NOMO-1 treated with DMSO at 0.1 percent for 48 hours (cell line): ENCODE measurements around the gene HSD17B12.
A peak's percentile ranks its signal among the peaks of the same experiment; 100 is the strongest.
"Not testable (repeated sequence)": the region's sequence is repeated elsewhere in the genome, so short reads cannot be mapped to it uniquely, and the experiment has no call there.

Experiments used
- DNase-seq: peaks from one replicate; lab custom pipeline; 2025; ENCODE audit not compliant: unreplicated experiment; lab: John Stamatoyannopoulos, UW

Gene HSD17B12

GRCh38 chr11:43738600-43739409 is 58.3 kb downstream of the HSD17B12 start:
- peak; percentile 77 for DNase-seq

- peak; percentile 3 for DNase-seq
These were observed 66.1 kb downstream of the HSD17B12 start for GRCh38 chr11:43746670-43747069.

DNA sequence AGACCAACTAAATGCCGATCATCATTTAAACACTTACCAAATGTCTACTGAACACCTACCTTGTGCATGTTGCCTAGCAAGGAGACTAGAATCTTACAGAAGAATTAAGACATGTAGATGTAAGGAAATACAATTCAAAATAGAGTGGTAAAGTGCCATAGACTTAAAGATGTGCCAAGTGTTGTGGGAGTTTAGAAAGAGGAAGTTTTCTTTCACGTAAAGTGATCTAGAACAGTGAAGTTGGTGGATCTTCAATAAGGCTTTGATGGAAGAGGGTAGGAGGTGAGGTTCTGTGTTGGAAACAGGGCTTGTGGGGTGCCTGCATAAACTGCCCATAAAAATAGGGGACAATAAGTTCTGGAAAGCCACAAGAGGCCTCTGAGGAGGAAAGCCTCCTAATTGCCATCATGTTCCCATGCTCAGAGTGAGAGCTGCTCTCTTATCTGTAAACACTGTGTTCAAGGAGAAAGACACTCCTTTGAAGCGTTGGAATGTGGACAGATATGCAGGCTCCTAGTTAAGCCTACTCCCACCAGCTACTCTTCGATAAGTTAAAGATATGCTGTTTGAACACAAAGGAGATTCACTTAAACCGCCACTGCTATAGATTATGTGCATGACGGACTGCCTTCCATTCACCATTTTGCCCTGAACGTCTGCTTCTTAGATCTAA is 66.7 kb downstream of the HSD17B12 start:
- peak; percentile 6 for DNase-seq

DNA sequence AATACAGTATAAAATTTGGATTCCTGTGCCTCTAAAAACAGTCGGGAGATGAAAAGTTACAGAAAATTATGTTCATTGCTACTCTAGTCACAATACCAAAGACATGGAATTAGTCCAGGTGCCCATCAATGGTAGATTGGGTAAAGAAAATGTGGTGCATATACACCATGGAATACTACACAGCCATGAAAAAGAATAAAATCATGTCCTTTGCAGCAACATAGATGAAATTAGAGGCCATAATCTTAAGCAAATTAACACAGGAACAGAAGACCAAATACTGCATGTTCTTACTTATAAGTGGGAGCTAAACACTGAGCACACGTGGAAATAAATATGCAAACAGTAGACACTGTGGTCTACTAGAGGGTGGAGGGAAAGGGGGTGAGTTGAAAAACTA is 67.6 kb downstream of the HSD17B12 start:
- no peak for DNase-seq

DNA sequence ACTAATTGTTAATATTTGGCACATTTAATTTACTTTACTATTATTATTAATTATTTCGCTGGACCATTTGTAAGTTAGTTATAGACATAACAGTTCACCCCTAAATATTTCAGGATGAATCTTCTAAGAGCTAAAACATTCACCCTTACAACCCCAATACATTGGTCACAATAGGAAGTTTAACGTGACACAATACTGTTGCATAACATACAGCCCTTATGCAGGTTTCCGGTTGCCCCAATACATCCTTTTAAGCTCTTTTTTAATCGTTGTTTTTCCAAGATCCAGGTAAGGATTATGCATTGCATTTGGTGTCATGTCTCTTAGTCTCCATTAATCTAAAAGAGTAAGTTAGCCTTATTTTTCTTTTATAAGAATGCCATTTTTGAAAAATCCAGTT is 71.2 kb downstream of the HSD17B12 start:
- peak; percentile 39 for DNase-seq

DNA sequence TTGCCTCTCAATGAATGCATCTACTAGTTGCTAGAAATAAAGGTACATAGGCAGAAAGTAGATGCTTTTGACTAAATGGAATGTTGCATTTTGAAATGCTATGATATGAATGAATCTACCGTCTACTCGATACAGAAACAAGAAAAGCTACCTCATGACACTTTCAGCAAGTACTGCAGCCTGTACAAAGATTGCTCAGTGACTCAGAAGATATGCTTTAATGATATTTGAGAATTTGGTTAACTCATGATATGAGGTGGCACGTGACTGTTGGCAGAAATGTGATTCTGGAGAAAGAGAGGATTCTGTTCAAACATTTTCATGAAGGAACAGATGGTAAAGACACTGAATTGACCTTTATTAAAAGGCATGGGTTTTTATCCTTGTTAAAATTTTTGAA is 76.0 kb downstream of the HSD17B12 start:
- DNase-seq: no peak

DNA sequence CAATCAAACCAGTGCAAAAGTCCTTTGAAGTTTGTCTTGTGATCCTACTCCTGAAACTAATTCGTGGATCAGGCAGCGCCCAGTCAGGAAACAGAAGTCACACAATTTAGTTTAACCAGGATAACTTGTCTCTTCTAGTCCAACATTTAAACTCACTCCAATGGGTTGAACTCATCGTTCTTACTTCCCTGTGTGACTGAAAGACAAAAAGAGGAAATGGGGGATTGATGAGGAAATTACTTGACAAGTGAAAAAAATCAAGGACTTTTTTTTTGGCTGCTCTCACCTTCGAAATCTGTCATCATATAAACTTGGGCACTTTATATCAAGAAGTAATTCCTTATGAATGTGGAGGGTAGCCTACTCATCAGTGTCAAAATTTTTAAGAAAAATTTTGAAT is 78.4 kb downstream of the HSD17B12 start:
- DNase-seq: peak; percentile 67

DNA sequence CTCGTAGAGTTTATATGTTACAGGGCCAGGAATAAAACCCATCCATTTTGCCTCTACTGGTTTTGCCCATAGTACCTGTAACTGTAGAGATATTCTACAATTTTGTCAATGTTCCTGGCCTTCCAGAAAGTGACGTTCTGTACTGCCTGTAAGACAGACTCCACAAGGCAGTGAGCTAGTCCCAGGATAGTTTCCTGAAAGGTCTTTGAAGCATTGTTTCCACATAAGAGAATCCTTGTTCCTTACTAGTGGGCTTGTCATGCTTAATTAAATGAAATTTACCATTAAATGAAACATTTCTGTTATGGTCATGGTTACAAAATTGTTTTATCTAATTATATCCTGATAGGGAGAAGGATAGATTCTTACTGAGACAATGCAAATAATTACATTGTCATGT is 80.4 kb downstream of the HSD17B12 start:
- no peak for DNase-seq

GRCh38 chr11:43765194-43765593 is 84.7 kb downstream of the HSD17B12 start:
- no peak for DNase-seq

DNA sequence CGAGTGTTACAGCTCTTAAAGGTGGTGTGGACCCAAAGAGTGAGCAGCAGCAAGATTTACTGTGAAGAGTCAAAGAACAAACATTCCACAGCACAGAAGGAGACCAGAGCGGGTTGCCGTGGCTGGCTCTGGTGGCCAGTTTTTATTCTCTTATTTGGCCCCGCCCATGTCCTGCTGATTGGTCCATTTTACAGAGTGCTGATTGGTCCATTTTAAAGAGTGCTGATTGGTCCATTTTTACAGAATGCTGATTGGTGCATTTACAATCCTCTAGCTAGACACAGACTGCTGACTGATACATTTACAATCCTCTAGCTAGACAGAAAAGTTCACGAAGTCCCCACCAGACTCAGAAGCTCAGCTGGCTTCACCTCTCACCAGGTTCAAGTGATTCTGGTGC is 88.1 kb downstream of the HSD17B12 start:
- not testable (repeated sequence) for DNase-seq

DNA sequence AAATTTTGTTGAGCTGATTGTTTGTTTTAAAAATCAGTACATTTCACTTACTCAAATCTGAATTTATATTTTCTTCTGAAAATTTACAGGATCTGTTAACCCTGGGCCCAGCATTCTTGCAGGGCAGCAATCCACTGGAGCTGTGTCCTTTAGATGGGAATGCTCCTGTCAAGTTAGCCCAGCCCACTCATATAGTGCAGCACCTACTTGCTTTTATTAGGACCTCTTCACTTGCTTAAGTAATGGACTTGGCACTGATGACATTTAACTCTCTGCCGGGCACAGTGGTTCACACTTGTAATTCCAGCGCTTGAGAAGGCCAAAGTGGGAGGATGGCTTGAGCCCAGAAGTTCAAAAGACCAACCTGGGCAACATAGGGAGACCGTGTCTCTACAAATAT is 89.6 kb downstream of the HSD17B12 start:
- no peak for DNase-seq

DNA sequence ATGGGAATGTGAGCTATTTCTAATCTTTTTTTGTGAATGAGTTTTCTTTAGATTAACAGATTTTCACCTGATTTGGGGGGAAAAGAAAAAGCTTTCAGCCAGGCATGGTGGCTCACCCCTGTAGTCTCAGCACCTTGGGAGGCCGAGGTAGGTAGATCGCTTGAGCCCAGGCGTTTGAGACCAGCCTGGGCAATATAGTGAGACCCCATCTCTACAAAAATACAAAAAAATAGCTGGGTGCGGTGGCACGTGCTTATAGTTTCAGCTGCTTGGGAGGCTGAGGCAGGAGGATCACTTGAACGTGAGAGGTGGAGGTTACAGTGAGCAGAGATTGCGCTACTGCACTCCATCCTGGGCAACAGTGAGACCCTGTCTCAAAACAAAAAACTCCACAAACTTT is 92.2 kb downstream of the HSD17B12 start:
- no peak for DNase-seq

DNA sequence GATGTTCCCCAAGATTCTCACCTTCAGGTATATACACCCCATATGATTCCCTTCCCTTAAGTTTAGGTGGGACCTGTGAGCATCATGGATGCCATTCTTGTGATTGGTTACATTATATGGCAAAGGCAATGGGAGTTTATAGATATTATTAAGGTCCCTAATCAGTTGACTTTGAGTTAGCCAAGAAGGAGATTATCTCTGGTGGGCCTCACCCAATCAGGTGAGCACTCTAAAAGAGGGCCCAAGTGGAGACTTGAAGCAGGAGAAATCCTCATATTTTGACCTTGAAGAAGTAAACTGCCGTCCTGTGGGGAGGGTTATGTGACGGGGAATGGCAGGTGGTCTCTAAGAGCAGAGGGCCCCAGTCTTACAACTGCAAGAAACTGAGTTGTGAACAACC is 94.2 kb downstream of the HSD17B12 start:
- DNase-seq: no peak

DNA sequence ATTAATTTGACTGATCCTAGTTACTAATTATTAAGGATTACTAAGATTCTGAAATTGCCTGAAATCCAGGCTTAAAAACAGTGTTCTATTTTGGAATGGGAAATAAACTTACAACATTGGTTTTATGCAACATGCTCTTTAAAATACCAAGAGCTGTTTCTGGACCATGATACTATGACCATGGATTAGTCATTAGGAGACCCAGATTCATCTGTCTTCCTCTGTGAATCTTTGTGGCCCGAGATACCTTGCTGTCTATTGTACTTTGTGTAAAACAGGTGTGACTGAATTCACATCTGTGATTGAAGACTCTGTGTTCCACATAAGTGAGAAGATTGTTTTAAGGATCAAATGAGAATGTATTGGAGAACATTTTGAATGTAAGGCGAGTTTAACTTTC is 98.8 kb downstream of the HSD17B12 start:
- DNase-seq: no peak

GRCh38 chr11:43784301-43784700 is 103.8 kb downstream of the HSD17B12 start:
- no peak for DNase-seq

DNA sequence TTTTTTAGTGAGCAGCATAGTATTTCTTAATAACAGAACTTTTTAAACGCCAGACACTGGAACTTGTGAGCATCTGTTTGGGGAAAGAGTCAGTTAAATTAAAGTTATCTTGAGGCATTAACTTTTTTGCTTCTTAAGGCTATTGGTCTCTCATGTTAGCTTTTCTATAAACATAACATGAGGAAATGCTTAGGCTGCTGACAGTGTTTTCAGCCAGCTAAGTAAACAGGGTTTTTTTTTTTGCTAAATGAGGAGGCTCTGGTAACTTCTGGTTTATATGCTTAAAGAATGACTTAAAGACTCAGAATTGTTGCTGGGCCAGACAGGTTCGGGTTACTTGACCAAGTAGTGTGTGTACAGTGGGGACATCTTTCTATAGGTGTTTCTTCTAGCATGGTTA is 104.3 kb downstream of the HSD17B12 start:
- DNase-seq: no peak

- DNase-seq: no peak
These were observed 104.8 kb downstream of the HSD17B12 start for GRCh38 chr11:43785318-43785717.

DNA sequence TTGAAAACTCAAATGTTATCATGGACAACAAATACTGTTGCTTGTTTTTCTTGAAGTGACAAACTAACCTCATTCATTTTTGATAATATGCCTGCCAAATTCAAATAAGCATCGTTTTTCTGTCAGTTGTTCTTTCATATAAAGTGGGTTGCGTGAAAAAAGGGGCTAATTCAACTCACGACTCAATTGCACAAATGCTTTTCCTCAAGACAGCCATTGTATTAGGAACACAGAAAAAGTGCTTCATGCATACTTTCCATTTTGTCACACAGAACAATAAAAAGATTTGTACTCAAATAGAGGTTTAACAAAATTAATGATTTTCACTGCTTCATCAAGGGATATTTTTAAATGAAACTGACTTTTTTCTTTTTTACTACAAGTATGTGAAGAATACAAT is 105.5 kb downstream of the HSD17B12 start:
- DNase-seq: no peak

- no peak for DNase-seq
These were observed 107.3 kb downstream of the HSD17B12 start for GRCh38 chr11:43787824-43788223.

DNA sequence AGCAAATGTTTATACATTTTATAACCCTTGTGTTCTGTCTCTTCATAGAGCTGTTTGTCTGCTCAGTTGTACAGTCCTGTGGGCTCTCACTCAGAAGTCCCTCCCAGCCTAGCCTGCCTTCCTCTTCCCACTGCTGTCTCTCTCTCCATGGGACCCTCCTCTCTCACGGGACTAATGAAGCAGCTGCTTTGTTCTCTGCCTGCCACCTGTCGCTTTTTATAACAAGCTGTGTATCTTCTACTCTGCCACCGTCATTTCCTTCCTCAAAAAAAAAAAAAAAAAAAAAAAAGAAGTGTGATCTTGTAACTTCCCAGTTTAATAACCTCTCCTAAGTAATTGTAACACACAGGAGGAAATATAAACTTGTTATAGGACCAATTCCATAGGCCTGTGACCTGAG is 107.9 kb downstream of the HSD17B12 start:
- peak; percentile 79 for DNase-seq

DNA sequence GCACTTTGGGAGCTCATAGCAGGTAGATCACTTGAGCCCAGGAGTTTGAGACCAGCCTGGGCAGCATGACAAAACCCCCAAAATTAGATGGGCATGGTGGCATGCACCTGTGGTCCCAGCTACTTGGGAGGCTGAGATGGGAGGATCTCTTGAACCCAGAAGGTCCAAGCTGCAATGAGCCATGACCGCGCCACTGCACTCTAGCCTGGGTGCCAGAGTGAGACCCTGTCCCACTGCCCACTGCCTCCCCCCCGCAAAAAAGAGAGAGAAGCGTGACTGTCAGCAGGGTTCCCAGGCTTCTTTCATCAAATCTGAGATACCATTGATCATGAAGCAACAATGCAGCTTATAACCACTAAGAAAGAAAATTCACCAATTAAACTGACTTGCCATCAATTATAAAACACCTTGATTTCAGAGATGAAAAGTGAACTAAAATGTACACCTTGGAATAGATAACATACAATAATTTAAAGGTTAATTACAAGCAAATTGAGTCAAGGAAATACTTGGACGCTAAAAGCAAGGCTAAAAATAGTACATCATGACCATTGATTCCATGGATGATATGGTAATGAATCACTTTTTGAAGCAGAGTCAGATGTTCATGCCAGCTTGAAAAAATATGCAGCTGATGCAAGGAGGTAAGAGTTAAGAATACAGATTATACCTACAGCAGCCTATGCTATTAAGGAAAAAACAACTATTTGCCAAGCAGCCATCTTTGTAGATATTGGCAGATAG is 109.3 kb downstream of the HSD17B12 start:
- no peak for DNase-seq

GRCh38 chr11:43790444-43790794 is 109.9 kb downstream of the HSD17B12 start:
- DNase-seq: no peak
